WTC11 (cell line): Measurements from ENCODE around the gene CPNE5.

Experiments
- CTCF ChIP-seq: fragments of 200-600 bp; IDR thresholded peaks from 2 replicates; pipeline ENCODE4 v1.8.0; 2022; ENCODE audit warnings: antibody characterized with exemption
- E2F4 ChIP-seq: sonication (generic); formaldehyde crosslinking; IDR thresholded peaks from 2 replicates; pipeline ENCODE4 v1.8.1; 2022; ENCODE audit warnings: low read depth, mild to moderate bottlenecking, moderate library complexity, missing genetic modification reagents, borderline replicate concordance
- TCF7 ChIP-seq: sonication (generic); formaldehyde crosslinking; IDR thresholded peaks from 2 replicates; pipeline ENCODE4 v1.8.0; 2022; ENCODE audit warnings: mild to moderate bottlenecking, low read depth, missing genetic modification reagents, moderate library complexity

GRCh38 chr6:36777801-36778200 is 61.4 kb downstream of the CPNE5 start:
- TF ChIP-seq E2F4 (CRISPR knock-in tag) (no peak), TCF7 (no peak), CTCF (no peak)
